Germinal center (tissue), 1 donor: Measurements from ENCODE around the gene VAMP8.
"Not testable (repeated sequence)": the region's sequence is repeated elsewhere in the genome, so short reads cannot be mapped to it uniquely, and the experiment has no call there.

ENCODE experiments used
- DNase-seq: peaks from one replicate; pipeline ENCODE4 v3.0.0; 2012; ENCODE audit warnings: mixed read lengths, low spot score

Gene VAMP8

DNA sequence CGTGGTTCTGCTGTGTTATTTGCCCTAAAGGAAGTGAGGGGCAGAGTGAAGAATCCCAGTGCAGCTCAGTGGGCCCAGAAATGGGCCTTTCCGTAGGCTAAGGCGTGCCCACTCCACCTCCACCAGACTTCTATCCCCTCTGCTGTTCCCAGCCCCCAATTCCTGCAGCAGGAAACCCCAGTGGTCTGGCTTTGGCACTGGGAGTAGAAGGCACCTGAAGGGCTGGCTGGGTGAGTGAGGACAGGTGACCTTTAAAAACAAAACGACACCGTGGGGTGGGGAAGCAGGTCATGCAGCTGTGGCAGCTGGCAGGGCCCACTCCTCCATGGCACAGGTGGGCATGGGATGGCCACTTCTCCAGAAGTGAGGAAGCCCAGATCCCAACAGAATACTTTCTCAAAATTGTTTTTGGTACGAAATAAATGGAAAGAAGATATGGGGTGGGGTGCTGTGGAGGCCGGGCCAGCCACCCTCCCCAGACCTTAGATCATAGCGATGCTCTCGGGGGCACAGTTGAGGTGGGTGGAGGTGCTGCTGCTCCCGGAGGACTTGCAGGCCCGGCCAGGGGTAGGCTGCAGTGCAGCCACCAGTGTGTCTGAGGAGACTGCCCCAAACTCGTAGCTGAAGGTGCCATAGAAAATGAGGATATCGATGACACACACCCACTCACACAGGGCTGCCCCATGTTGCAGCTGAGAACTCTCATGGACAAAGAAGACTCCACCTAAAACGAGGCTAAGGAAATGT, 21.4 kb downstream of the VAMP8 start:
- no peak for DNase-seq

GRCh38 chr2:85599468-85600234, 22.3 kb downstream of the VAMP8 start:
- no peak for DNase-seq

DNA sequence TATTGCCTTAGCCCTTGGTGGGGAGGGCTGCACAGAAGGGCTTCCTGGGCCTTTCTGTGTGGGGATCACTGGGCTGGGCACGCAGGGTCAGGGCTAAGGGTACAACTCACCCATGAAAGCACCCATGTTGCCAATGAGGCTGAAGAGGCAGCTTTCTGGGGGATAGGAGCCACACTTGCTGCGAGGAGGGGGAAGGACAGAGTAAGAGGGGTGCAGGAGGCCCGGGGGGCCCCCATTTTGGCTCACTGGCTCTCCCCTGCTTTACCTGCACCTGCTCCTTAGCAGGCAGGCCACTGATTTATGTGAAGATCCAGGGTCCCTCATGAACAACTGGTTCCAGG, 22.8 kb downstream of the VAMP8 start:
- no peak for DNase-seq

DNA sequence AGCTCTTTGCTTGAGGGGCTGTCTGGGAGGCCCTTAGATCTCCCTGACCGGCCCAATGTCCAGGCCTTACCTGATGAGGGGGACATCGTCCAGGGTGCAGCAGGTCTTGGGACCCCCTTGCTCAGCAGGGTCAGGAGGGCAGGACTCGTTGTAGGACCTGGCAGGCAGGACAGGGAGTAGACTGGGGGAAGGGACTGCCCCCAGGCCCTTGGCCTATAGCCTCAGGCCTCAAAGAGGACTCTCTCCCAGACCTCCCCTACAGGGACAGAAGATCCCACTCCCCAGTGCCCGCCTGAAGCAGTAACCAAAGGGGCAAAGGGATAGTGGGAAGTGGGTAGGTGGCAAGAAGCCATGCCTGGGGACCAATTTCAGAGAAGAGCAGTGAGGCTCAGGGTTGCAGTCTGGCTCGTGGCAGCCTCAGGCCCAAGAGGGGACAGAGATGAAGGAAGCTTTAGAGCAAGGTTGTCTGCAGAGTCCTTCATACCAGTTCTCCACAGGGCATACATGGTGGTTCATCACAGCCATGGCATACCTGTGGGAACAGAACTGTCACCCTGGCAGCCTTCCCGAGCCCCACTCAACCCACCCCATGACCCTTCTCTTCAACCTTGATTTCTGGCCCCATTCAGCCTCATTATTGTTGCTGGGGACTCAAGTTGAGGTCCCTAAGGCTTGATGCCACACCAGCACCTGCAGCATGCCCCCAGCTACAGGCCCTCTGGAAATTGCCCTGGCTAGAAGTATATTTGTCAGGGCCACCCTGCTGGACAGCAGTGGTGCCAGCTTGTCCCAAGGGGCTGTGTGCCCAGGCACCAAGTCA, 23.8 kb downstream of the VAMP8 start:
- no peak for DNase-seq

GRCh38 chr2:85601771-85602475, 24.5 kb downstream of the VAMP8 start:
- DNase-seq, result no peak

GRCh38 chr2:85602476-85603234, 25.3 kb downstream of the VAMP8 start, which contains the start of gene TMEM150A:
Gene TMEM150A (minus strand): TSS chr2:85602698. CDS start chr2:85601948, 750 bp downstream.
- DNase-seq, result peak; percentile 90

GRCh38 chr2:85604133-85604444, 26.7 kb downstream of the VAMP8 start:
- not testable (repeated sequence) for DNase-seq

- no peak for DNase-seq
Observed at GRCh38 chr2:85604568-85605339, 27.4 kb downstream of the VAMP8 start.

GRCh38 chr2:85605406-85606115, 28.2 kb downstream of the VAMP8 start:
- DNase-seq, result no peak

GRCh38 chr2:85606116-85606455, 28.7 kb downstream of the VAMP8 start:
- DNase-seq, result no peak

DNA sequence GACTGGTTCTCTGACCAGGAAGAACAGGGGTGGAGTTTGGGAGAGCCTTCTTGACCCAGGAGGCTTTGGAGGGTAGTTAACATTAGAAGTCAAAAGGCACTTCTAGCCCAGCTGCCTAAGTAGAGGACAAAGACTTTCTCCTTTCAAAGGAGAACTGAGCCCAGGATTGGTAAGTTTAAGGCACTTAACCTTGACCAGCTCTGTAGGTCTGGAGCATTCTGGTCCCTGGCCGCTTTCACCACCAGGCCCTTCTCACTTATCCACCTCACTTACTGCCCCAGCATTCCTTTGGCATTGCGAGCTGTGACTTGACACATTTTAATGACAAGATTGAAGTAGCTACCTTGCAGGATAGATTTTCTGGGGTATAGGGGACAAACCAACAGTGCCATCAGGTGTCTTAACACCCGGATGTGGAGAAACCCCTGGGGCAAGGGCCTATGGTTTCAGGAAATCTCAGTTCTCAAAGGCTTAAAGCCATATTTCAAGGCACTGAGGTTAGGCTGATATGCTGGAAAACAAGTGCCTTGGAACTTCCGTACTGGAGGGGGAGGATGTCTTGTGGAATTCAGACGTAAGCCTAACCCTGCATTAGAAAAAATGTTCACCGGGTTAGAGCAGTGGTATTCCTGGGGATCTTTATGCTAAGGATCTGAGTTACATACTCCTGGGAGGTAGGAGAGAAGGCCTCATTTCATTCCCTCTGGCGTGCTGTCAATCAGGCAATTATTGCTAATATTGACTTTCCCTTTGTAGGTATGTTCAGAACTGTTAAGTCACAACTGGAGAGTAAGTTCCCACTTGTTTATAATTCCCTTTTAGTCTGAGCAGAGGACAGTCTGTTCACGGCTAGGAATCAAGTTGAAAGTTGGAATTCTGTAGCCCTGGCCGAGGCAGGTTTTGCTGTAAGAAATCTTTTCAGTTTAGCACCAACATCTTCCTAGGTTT, 30.2 kb downstream of the VAMP8 start:
- DNase-seq, result no peak

GRCh38 chr2:85611217-85611704, 33.9 kb downstream of the VAMP8 start:
- no peak for DNase-seq

GRCh38 chr2:85611705-85612587, 34.6 kb downstream of the VAMP8 start, which contains the start of gene C2orf68:
Gene C2orf68 (minus strand): TSS chr2:85612066. CDS start chr2:85611984, 82 bp downstream.
- DNase-seq, result peak; percentile 90

DNA sequence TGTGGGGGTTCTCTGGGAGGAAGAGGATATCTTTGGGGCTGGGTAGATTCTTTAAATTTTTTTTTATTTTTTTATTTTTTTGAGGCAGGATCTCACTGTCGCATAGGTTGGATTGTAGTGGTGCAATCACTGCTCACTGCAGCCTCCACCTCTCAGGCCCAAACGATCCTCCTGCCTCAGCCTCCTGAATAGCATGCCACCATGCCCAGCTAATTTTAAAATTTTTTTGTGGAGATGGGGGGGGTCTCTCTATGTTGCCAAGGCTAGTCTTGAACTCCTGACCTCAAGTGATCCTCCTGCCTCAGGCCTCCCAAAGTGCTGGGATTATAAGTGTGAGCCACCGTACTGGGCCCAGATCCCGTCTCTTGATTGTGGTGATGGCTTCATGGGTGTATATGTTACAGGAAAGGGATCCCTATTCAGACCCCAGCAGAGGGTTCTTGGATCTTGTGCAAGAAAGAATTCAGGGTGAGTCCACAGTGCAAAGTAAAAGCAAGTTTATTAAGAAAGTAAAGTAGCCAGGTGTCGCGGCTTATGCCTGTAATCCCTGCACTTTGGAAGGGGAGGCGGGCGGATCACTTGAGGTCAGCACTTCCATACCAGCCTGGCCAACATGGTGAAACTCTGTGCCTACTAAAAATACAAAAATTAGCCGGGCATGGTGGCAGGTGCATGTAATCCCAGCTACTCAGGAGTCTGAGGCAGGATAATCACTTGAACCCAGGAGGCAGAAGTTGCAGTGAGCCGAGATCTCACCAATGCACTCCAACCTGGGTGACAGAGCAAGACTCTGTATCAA, 36.5 kb downstream of the VAMP8 start:
- no peak for DNase-seq

DNA sequence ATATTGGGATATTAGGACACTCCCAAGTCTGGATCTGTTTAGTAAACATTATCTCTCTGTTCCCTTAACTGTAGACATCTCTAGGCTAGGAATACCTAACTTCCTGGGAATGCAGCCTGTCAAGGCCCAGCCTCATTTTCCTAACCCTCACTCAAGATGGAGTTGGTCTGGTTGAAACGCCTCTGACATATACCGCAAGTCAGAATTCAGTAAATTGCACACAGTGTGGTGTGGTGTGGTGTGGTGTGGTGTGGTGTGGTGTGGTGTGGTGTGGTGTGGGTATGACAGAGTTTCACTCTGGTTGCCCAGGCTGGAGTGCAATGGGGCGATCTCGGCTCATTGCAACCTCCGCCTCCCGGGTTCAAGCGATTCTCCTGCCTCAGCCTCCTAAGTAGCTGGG, 37.4 kb downstream of the VAMP8 start:
- not testable (repeated sequence) for DNase-seq

DNA sequence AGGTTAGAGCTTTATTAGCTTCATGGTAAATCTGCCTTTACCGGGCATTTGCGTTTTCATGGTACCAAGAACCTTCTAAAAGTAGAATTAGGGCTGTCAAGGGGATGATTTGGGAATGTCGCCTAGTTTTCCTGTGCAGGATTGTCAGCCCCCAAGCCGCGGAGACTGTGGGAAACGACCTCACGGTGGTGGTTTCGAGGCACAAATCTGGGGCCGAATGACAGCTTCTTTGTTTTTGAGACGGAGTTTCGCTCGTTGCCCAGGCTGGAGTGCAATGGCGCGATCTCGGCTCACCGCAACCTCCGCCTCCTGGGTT, 38.0 kb downstream of the VAMP8 start:
- DNase-seq, result no peak

DNA sequence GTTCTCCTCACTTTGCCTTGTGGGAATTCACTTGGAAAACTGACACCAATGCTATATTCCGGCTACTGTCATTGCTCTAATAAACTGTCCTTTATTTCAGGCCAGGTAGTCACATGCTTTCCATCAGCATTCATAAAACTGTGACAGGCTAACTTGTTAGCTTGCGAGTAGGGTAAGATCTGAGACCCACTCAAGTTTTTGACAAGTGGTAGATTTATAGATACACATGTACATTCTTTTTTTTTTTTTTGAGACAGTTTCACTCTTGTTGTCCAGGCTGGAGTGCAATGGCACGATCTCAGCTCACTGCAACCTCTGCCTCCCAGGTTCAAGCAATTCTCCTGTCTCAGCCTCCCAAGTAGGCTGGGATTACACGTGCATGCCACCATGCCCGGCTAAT, 40.3 kb downstream of the VAMP8 start:
- not testable (repeated sequence) for DNase-seq
